ENCODE measurements around the gene NBEAL2. TPM values are rescaled to one million over a fixed set of nuclear protein-coding genes. Genes with fewer than 3 reads are reported as not detected.
A peak's percentile ranks its signal among the peaks of the same experiment; 100 is the strongest.

Gene NBEAL2
- total RNA-seq, 2 donors from 2014 or later, result 25.8 to 53.5 TPM

- H3K4me3 ChIP-seq, result no peak overlapping the region
- H3K27me3 ChIP-seq (replicated peaks; ENCODE audit: insufficient read depth), result no peaks in the 10 kb centered on the region
- no peaks in the 10 kb centered on the region for H3K36me3 ChIP-seq
- H3K27ac ChIP-seq, result no peak overlapping the region
- H3K9me3 ChIP-seq, result no peaks in the 10 kb centered on the region
- 81% methylated on average over 8 of the region's 8 CpGs for WGBS
- H3K4me1 ChIP-seq (replicated peaks), result peaks cover 21% of the 10 kb centered on the region
- intact Hi-C loops (cut with DNase I), result no loop called here
- no peak for DNase-seq (ENCODE audit: low spot score)
- TF ChIP-seq CTCF (IDR thresholded peaks at IDR 0.05) (no peak), POLR2A (IDR thresholded peaks at IDR 0.05) (no peak), POLR2AphosphoS5 (IDR thresholded peaks at IDR 0.05) (no peak)
These were observed 35.3 kb upstream of the NBEAL2 start for GRCh38 chr3:46944191-46944590.

- TF ChIP-seq CTCF (IDR thresholded peaks at IDR 0.05) (no peak), POLR2A (IDR thresholded peaks at IDR 0.05) (peak; percentile 30)
- DNase-seq (ENCODE audit: low spot score), result no peak
- WGBS, result 60% methylated on average over 6 of the region's 6 CpGs
These were observed 33.0 kb upstream of the NBEAL2 start for GRCh38 chr3:46946416-46946815.

GRCh38 chr3:46946856-46947545 lies 32.5 kb upstream of the NBEAL2 start:
- 32% methylated on average over 7 of the region's 7 CpGs for WGBS
- intact Hi-C loops (cut with DNase I), result no loop called here
- Histone ChIP-seq H3K36me3 (no peaks in the 10 kb centered on the region), H3K27me3 (replicated peaks; ENCODE audit: insufficient read depth) (no peaks in the 10 kb centered on the region), H3K4me3 (no peak overlapping the region), H3K4me1 (replicated peaks) (peaks cover 25% of the 10 kb centered on the region), H3K9me3 (no peaks in the 10 kb centered on the region), H3K27ac (peak overlapping the region; percentile 33 to 41)
- TF ChIP-seq POLR2A (IDR thresholded peaks at IDR 0.05), result no peak
- no peak for TF ChIP-seq CTCF (IDR thresholded peaks at IDR 0.05)
- TF ChIP-seq POLR2AphosphoS5 (IDR thresholded peaks at IDR 0.05), result no peak
- DNase-seq (ENCODE audit: low spot score), result no peak

More at GRCh38 chr3:46946416-46946815, 33.0 kb upstream of the NBEAL2 start:
- Histone ChIP-seq H3K4me3 (no peak overlapping the region), H3K27me3 (replicated peaks; ENCODE audit: insufficient read depth) (no peaks in the 10 kb centered on the region), H3K9me3 (no peaks in the 10 kb centered on the region), H3K36me3 (no peaks in the 10 kb centered on the region), H3K4me1 (replicated peaks) (peaks cover 25% of the 10 kb centered on the region), H3K27ac (no peak overlapping the region)
- intact Hi-C loops (cut with DNase I), result no loop called here

- TF ChIP-seq POLR2AphosphoS5 (IDR thresholded peaks at IDR 0.05) (no peak), CTCF (IDR thresholded peaks at IDR 0.05) (no peak), POLR2A (IDR thresholded peaks at IDR 0.05) (no peak)
- H3K4me1 ChIP-seq (replicated peaks), result peaks cover 25% of the 10 kb centered on the region
- H3K9me3 ChIP-seq, result no peaks in the 10 kb centered on the region
- no peaks in the 10 kb centered on the region for H3K27me3 ChIP-seq (replicated peaks; ENCODE audit: insufficient read depth)
- intact Hi-C loops (cut with DNase I), result no loop called here
- no peaks in the 10 kb centered on the region for H3K36me3 ChIP-seq
- H3K27ac ChIP-seq, result peak overlapping the region; percentile 33 to 41
- no peak overlapping the region for H3K4me3 ChIP-seq
- 57% methylated on average over 3 of the region's 4 CpGs for WGBS
- no peak for DNase-seq (ENCODE audit: low spot score)
These were observed 31.9 kb upstream of the NBEAL2 start for GRCh38 chr3:46947546-46947901.
